Glomerular endothelial cell (primary cell): ENCODE data around the gene CELF5. TPM values are rescaled to one million over a fixed set of nuclear protein-coding genes. Genes with fewer than 3 reads are reported as not detected.

ENCODE experiments used
- DNase-seq: peaks from one replicate; pipeline ENCODE4 v3.0.0-alpha.2; 2011; ENCODE audit warnings: low read depth, low spot score; ENCODE audit errors: extremely low read depth
- total RNA-seq: library from RNA; depleted of rRNA; stranded (reverse); fragments of >200 nt; gene quantifications from 2 replicates; pipeline ENCODE4 v1.2.3, GENCODE V29; 2015

Gene CELF5
- total RNA-seq, 1 donor from 2014 or later: 0.41 TPM

DNA sequence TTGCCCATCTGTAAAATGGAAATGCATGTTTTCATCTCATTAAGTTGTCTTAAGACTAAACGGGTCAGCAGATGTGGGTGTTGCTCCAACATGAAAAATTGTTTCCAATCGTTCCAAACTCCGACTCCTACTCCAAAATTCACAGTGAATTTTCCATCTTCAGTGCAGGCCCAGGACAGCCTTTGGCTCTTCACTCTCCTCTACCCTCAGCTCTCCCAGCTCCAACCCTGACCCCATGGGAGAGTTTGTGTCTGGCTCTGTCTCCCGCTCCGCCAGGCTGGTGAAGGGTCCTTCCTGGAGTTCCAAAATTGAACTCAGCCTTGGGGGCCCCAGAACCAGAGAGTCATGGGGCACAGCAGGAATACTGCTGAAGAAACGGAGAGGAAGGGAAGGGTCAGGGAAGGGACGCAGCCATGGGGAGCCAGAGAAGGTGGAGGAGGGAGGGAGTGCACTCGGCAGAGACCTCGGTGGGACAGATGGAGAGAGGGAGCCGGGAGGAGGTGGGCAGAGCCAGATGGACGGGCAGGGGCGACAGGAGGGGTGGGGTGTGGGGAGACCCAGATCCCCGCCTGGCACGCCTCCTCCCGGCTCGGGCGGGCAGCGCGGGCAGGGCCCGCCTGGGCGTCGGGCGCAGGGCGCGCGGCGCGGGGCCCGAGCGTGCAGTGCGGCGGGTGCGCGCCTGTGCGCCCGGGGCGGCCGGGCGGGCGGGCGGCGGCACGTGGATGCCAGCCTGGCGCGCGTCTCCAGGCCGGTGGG is 45.6 kb downstream of the CELF5 start:
- no peak for DNase-seq

DNA sequence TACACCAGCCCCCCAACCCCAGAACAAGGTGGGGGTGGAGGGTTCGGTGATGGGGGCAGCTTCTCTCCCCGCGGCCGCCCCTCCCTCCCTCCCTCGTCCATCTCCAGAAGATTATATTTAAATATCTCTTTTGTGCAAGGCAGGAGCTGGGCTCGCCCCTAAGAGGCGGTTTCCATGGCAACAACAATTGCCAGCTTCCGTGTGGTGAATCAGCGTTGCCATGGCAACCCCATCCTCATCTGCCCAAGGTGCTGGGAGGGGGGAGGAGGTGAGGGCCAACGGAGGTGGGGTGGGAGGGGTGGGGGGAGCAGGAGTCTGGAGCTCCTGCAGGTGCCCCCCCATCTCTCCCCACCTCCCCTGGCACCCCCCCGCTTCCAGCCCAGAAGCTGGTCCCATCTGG is 46.4 kb downstream of the CELF5 start:
- DNase-seq: no peak

DNA sequence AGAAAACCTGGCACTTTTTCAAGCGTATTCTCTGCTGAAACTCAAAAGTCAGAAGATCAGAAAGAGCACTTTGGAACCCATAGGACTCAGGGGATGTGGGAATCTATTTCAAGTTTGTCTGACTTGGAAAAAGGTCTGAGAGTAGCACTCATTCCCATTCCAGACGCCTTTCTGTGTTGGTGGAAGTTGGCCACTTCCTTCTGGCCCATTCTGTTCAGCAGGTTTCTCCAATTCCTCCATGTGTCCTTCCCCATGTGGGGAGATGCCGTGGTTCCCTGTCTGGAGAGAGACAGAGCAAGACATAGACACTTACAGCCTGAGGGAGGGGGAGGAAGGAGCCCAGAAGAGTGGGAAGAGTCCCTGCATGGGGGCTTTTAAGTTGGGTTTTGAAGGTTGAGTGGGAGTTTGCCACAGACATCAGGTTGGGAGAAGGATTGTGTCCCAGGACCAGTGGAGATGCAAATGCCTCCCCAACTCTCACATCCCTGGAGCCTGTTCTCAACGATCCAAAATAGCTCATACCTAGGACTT is 48.0 kb downstream of the CELF5 start:
- DNase-seq: no peak

DNA sequence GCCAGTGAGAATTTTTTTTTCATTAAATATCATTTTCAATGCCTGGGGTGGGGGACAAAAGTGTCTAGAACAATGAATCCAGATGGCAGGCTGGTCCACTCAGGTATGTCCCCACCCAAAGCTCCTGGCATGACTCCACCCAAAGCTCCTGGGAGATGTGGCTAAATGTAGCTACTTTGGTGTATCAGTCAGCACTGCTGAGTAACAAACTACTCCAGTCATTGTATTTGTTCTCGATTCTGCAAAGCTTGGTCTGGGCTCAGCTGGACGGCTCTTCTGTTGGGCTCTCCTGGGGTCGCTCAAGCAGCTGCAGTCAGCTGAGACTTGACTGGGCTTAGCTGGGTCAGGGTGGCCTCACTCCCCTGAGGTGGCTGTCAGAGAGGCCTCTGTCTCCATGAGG is 48.5 kb downstream of the CELF5 start:
- DNase-seq: no peak

DNA sequence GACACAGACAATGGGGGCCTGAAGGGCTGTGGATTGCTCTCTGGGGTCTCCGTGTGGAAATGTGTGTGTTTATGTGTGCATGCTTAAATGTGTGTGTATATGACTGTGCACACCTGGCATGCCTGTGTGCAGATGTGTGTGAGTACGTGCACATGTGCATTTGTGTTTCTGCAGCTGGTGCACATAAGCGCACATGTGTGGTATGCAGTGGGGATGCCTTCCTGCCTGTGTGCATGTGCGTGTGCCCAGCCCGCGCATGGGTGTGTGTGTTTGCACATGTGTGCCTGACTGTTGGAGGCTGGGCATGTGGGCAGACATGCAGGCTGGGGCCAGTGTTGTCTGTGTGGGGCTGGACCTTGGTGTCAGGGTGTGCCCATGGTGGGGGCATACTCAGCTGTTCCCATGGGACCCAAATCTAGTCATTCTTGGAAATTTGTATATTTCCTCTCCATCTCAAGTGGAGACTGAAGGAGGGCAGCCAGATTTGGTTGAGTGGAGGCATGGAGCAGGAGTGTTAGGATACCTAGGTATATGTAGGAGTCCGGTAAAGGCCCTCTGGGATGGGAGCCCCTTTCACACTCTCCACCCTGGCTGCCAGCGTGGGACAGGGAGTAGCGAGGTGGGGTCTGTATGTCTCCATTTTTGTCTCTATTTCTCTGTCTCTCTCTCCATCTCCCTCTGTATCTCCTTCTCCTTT is 49.9 kb downstream of the CELF5 start:
- no peak for DNase-seq

DNA sequence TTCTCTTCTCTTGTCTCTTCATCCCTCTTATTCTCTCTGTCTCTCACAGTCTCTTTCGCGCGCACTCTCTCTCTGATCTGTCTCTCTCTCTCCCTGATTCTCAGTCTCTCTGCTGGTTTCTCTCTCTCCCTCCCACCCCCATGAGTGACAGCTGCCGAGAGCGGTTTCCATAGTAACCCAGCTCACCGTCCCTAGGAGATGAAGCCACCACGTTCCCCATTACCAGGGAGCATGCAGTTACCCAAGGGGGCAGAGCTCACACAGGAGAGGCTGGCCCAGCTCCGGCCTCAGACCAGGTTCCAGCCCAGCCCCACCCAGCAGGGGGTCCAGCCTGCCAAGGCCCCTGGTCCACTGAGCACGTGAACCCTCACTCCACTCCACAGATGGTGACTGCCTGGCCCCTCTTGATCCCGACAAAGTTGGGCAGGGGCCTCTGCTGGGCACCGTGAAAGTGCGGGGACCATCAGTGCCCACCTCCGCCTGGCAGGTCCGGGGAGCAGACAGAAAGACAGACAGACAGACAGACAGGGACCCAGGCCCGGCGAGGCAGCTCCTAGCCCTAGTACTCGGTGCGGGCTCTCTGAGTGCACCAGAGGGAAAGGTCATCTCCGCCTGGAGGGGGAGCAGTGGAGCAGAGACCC is 50.6 kb downstream of the CELF5 start:
- no peak for DNase-seq

DNA sequence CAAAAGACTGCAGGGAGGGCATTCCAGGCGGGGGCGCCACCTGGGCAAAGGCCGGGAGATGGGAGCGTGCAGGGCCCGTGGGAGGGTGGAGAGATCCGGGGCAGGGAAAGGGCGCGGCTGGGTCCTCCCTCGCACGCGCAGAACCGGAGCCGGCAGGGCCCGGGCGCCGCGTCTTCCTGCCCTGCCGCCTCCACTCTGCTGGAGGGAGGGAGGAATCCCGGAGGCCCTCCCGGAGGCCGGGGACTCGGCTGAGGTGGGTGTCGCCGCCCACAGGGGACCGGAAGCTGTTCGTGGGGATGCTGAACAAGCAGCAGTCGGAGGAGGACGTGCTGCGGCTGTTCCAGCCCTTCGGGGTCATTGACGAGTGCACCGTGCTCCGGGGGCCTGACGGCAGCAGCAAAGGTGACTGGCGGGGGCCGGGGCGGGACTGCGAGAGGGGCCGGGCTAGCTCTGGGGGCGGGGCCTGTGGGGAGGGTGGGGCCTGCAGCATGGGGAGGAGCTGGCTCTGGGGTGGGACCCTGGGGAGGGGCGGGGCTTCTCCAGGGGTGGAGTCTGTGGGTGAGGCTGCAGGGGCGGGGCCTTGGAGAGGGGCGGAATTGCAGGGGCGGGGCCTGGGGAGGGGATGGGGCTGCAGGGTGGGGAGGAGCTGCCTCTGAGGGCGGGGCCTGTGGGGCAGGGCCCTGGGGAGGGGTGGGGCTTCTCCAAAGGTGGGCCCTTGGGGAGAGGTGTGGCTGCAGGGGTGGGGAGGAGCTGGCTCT is 51.3 kb downstream of the CELF5 start:
- no peak for DNase-seq

DNA sequence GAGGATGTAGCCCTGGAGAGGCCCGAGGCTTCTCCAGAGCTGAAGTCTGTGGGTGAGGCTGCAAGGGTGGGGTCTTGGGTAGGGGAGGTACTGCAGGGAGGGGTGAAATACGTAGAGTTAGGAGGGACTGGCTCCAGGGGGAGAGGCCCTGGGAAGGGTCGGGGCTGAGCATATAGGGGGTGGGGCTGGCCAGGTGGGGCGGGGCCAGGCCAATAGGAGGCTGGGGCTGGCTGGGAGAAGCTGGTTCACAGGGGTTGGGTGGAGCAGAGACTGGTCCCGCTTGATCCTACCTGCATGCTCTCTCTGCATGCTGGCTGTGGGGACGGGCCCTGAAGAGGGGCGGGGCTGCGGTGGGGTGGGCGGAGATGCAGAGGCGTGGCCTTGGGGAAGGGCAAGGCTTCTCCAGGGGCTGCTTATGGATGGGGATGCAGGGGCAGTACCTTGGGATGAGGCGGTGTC is 51.9 kb downstream of the CELF5 start:
- no peak for DNase-seq

DNA sequence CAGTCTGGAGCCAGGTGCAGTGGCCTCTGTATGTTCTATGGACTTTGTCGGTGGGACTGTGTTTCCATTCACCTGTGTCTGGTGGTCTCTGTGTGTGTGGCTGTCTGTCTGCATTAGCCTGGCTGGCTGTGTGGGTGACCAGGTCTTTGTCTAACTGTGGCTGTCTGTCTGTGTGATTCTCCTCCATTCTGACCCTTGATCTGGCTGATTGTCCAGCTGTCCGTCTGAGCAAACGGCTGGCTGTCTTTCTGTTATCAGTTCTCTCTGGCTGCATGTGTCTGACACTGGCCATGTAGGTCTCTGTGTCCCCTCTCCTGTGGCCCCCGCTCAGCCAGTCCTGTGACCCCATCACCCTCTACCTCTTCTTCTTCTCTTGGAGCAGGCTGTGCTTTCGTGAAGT is 53.2 kb downstream of the CELF5 start:
- DNase-seq: no peak

DNA sequence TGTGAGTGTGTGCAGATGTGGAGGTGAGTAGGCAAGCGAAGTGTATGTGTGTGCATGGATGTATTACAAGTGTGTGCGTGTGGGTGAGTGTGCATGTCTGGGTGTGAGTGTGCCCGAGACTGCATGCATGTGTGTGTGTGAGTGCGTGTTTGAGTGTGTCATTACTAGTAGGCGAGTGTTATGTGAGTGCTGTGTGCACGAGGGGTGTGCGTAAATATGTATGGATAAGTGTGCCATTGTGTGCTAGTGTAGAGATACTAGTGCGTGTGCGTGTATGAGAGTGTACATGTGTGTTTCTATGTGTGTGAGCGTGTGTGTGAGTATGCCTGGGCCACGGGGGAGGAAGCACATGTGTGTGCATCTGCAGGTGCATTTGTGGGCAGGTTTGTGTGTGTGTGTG is 53.8 kb downstream of the CELF5 start:
- DNase-seq: no peak

DNA sequence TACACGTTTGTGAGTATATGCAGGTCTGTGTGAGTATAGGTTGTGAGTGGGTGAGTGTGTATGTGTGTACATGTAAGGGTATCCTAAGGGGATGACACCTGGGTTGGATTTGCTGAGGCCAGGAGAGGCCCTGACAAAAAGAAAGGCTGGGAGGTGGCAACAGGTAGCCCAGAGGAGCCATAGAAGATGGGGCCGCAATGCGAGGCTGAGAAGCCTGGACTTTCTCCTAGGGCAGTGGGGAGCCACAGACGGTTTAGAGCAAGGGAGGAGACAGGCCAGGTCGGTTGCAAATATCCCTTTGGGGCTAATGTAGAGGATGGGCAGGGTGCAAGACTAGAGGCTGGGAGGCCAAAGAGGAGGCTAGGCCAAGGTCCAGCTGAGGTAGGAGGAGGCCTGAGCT is 54.3 kb downstream of the CELF5 start:
- DNase-seq: no peak

DNA sequence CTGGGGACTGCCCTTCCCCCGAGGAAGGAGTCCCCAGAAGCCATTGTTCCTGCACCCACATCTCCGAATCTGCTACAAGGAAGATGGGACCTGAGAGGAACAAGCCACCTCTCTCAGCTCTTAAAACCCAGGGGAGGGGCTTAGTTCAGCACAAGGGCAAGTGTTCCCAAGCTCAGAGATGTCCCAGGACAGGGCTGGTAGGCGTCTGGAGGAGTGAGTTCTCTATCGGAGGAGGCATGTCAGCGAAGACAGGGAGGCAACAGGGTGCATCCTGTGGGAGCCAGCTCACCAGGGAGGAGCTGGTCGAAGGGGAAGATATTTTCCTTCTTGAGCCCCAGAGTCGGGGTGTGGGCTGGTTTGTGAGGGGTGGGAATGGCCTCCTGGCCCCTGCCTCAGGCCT is 54.8 kb downstream of the CELF5 start:
- no peak for DNase-seq

DNA sequence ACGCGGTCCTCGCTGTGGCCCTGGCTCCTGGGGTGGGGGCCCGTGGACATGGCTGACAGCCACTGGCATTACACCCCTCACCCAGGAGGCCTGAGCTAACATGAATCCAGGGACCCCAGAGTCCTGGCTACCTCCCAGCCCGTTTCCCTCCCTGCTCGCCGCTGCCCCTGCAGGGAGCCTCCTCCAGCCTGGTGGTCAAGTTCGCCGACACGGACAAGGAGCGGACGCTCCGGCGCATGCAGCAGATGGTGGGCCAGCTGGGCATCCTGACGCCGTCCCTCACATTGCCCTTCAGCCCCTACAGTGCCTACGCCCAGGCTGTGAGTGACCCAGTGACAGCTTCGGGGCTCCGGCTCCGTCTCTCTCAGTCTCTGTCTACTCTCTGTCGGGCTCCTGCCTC is 56.6 kb downstream of the CELF5 start:
- no peak for DNase-seq

DNA sequence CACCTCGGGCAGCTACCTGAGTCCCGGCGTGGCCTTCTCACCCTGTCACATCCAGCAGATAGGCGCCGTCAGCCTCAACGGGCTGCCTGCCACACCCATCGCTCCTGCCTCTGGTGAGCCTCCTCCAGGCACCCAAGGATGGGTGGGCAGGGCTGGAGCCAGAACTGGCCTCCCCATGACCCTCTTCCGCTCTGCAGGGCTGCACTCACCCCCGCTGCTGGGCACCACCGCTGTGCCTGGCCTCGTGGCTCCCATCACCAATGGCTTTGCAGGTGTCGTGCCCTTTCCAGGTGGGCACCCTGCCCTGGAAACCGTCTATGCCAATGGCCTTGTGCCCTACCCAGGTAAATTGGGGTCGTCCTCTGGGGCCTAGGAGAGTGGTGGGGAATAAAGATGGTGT is 57.7 kb downstream of the CELF5 start:
- no peak for DNase-seq

DNA sequence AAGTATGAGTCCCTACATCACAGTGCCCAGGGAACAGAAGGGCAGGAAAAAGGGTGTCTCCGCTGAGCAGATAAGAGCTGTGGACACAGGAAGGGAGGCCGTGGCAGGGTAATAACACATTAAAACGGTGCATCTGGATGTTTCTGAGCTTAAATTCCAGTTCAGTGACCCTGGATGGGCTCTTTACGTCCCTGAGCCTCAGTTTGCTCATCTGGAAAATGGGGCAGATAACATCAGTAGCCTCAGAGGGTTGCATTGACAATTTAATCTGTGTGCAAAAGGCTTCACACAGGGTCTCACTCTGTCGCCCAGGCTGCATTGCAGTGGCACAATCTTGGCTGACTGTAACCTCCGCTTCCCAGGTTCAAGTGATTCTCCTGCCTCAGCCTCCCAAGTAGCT is 58.1 kb downstream of the CELF5 start:
- DNase-seq: no peak

DNA sequence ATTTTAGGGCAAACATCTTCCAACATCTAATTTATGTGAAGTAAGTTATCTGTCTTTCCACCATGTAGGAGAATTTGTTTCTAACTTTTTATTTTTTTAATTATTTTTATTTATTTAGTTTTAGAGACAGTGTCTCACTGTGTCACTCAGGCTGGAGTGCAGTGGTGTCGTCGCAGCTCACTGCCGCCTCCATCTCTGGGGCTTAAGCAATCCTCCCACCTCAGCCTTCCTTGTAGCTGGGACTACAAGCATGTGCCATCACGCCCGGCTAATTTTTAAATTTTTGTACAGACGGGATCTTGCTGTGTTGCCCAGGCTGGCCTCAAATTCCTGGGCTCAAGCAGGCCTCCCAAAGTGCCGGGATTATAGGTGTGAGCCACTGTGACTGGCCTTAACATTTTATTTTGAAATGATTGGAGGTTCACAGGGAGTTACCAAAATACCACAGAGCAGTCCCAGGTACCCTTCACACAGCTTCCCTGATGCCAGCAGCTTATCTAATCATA is 58.8 kb downstream of the CELF5 start:
- DNase-seq: no peak

DNA sequence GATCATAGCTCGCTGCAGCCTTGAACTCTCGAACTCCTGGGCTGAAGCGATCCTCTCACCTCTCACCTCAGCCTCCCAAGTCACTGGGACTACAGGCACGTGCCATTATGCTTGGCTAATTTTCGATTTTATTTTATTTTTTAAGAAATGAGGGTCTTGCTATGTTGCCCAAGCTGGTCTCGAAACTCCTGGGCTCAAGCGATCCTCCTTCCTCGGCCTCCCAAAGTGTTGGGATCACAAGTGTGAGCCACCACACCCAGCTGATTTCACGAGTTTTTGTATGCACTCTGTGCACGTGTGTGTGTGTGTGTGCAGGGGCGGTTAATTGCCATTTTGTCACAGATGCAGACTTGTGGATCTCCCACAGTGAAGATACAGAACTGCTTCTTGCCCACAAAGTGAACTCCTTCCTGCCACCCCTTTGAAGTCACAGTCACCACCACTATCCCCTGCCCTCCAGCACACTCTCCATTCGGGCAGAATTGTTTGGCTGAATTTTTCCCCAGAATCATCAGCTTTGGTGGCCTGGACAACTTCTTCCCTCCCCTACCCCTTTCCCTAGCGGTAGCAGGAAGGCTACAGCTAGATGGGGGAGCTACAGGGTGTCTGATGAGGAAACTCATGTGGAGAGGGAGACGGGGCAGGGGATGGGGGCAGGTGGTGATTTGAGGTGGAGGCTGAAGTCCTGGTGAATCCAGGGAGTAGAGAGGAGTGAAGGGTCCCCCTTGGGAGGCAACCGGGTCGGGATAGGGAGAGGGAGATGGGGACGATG is 59.6 kb downstream of the CELF5 start:
- no peak for DNase-seq

DNA sequence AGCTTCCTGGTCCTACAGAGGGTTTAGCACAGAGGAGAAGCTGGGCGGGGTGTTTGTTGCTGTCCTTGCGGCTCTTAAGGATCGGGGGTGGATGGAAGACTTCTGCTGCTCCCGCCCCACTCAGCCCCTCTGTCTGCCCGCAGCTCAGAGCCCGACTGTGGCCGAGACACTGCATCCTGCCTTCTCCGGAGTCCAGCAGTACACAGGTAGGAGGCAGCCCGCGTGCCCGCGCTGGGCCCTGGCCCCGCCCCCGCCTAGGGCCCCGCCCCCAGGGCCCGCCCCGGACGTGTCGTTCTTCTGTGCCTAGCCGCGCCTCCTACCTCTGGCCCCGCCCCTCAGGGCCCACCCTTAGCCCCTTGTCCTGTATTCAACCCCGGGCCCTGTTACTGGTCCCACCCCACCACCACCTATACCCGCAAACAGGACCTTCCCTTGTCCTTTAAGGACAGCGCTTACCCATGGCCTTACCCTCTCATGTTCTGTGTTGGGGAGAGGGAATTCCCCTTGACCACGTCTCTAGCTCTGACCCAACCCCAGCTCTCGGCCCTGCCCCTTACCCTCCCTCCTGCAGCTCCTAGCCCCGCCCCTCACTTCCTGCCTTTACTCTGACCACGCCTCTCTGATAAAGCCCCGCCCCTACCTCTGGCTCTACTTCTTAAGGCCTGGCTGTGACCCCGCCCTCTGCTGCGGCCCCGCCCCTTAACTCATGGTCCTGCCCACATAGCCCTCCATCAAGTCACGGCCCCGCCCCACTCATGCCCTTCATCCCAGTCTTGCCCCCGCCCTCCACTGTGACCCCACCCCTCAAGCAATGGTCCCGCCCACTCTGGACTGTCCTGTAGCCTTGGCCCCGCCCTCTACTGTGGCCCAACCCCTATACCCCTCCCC is 60.5 kb downstream of the CELF5 start:
- DNase-seq: no peak

DNA sequence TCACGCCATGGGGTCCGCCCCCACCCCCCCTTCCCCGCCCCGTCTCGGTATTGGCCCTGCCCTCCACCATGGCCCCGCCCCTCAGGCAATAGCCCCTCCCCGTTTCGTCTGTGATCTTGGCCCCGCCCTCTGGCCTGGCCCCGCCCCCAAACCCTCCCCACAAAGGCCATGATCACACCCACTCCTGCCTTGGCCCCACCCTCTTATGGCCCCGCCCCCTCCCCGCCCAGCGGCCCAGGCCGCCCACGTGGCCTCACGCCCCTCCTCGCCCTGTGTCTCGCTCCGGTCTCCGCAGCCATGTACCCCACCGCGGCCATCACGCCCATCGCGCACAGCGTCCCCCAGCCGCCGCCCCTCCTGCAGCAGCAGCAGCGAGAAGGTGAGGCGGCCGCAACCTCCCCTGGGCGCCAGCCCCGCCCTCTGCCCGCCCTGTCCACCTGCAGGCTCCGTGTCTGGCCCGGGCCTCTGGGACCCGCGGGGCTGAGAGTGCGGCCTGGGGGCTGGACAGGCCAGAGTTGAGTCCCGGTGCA is 61.3 kb downstream of the CELF5 start:
- no peak for DNase-seq
